ENCODE data around the gene LIMA1.

- TF ChIP-seq EZH2 (IDR thresholded peaks at IDR 0.05) (no peak), POLR2AphosphoS5 (IDR thresholded peaks at IDR 0.05; ENCODE audit: borderline replicate concordance, low read depth, low read length) (no peak)
Measured at GRCh38 chr12:50256761-50257160, 26.6 kb downstream of the LIMA1 start.

Measured in SK-N-MC (cell line).